Neural cell (in vitro differentiated cells): ENCODE results near the gene POMT2.

ENCODE experiments used
- EZH2 ChIP-seq: fragments of 200-600, 300-800 bp; shearing (Covaris generic), sonication (generic); IDR thresholded peaks from 2 replicates; pipeline ENCODE4 v1.6.1; 2014; ENCODE audit warnings: antibody characterized with exemption, low read length, borderline replicate concordance, mild to moderate bottlenecking; ENCODE audit not compliant: insufficient read depth, poor library complexity, severe bottlenecking
- TF ChIP-seq, protein P1 (sequence below): fragments of 450-650 bp; IDR thresholded peaks from 2 replicates; pipeline ENCODE4 v1.5.1; 2014; ENCODE audit warnings: antibody characterized with exemption, mild to moderate bottlenecking, moderate library complexity; ENCODE audit not compliant: poor library complexity, severe bottlenecking
- TF ChIP-seq, protein P2 (sequence below): IDR thresholded peaks from 2 replicates; pipeline ENCODE4 v1.6.1; 2012; ENCODE audit warnings: borderline replicate concordance

DNA sequence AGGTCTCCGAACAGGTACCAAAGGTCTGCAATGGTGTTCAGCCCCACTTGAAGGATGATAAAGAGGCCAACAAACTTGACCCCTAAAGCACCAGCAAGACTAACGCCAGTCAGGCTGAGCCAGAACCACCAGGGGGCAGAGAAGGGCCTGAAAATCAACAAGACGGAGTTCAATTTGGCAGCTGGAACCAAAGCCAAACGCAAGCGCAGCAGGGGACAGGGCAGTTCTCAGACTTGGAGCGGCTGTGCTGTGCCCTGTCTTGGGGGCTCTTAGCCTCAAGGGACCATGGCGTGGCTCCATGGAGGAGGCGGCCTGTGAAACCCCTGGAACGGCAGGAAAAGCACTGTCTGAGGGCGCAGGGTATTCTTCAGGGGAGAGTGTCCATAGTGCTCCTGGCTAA, 19.6 kb downstream of the POMT2 start:
- TF ChIP-seq, protein P1, sequence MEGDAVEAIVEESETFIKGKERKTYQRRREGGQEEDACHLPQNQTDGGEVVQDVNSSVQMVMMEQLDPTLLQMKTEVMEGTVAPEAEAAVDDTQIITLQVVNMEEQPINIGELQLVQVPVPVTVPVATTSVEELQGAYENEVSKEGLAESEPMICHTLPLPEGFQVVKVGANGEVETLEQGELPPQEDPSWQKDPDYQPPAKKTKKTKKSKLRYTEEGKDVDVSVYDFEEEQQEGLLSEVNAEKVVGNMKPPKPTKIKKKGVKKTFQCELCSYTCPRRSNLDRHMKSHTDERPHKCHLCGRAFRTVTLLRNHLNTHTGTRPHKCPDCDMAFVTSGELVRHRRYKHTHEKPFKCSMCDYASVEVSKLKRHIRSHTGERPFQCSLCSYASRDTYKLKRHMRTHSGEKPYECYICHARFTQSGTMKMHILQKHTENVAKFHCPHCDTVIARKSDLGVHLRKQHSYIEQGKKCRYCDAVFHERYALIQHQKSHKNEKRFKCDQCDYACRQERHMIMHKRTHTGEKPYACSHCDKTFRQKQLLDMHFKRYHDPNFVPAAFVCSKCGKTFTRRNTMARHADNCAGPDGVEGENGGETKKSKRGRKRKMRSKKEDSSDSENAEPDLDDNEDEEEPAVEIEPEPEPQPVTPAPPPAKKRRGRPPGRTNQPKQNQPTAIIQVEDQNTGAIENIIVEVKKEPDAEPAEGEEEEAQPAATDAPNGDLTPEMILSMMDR, result peak; percentile 69
- TF ChIP-seq, protein P2, sequence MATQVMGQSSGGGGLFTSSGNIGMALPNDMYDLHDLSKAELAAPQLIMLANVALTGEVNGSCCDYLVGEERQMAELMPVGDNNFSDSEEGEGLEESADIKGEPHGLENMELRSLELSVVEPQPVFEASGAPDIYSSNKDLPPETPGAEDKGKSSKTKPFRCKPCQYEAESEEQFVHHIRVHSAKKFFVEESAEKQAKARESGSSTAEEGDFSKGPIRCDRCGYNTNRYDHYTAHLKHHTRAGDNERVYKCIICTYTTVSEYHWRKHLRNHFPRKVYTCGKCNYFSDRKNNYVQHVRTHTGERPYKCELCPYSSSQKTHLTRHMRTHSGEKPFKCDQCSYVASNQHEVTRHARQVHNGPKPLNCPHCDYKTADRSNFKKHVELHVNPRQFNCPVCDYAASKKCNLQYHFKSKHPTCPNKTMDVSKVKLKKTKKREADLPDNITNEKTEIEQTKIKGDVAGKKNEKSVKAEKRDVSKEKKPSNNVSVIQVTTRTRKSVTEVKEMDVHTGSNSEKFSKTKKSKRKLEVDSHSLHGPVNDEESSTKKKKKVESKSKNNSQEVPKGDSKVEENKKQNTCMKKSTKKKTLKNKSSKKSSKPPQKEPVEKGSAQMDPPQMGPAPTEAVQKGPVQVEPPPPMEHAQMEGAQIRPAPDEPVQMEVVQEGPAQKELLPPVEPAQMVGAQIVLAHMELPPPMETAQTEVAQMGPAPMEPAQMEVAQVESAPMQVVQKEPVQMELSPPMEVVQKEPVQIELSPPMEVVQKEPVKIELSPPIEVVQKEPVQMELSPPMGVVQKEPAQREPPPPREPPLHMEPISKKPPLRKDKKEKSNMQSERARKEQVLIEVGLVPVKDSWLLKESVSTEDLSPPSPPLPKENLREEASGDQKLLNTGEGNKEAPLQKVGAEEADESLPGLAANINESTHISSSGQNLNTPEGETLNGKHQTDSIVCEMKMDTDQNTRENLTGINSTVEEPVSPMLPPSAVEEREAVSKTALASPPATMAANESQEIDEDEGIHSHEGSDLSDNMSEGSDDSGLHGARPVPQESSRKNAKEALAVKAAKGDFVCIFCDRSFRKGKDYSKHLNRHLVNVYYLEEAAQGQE, result no peak
- no peak for TF ChIP-seq EZH2
